CD4-positive, alpha-beta memory T cell (primary cell): ENCODE results near the gene HYOU1. TPM values are rescaled to one million over a fixed set of nuclear protein-coding genes. Genes with fewer than 3 reads are reported as not detected.

Experiments
- CTCF ChIA-PET: fragments of 350-600 bp; sonication (Branson Sonifier 250); formaldehyde crosslinking; loops from one replicate; lab custom pipeline; 2021; ENCODE audit warnings: inconsistent platforms; ENCODE audit not compliant: partially characterized antibody; lab: Charles Lee
- POLR2A ChIA-PET: fragments of 350-600 bp; sonication (Branson Sonifier 250); formaldehyde crosslinking; loops from one replicate; lab custom pipeline; 2021; ENCODE audit not compliant: partially characterized antibody; lab: Charles Lee
- DNase-seq, 5 donors: peaks; one replicate each; pipeline versions ENCODE4 v3.0.0 to v3.0.0-alpha.2; 2020 to 2022; ENCODE audit warnings: mixed read lengths in 1 of 5
- H3K27ac ChIP-seq: one replicate; pipeline ENCODE4 v1.7.0; 2013; ENCODE audit warnings: low read depth, low read length
- H3K27me3 ChIP-seq: 2 replicates; pipeline ENCODE4 v1.7.0; 2013; ENCODE audit warnings: mild to moderate bottlenecking, low read length, moderate library complexity; ENCODE audit not compliant: insufficient read depth
- H3K36me3 ChIP-seq: 2 replicates; pipeline ENCODE4 v1.7.0; 2013; ENCODE audit warnings: mild to moderate bottlenecking, low read length, moderate library complexity; ENCODE audit not compliant: insufficient read depth
- H3K4me1 ChIP-seq: 2 replicates; pipeline ENCODE4 v1.7.0; 2013; ENCODE audit warnings: mild to moderate bottlenecking, low read length, moderate library complexity; ENCODE audit not compliant: insufficient read depth
- H3K4me3 ChIP-seq, 2 donors: one replicate each; pipeline ENCODE4 v1.7.0; 2013; ENCODE audit warnings: low read length in 2 of 2, mild to moderate bottlenecking in 1 of 2
- H3K9me3 ChIP-seq, 2 donors: one replicate each; pipeline ENCODE4 v1.7.0; 2013; ENCODE audit warnings: low read length in 2 of 2, control low read depth in 1 of 2; ENCODE audit not compliant: control insufficient read depth in 1 of 2
- H3K27ac Mint-ChIP-seq, 7 donors: one replicate each; pipeline ENCODE4 v1.8.0; 2020 to 2021; ENCODE audit warnings: mixed read lengths in 7 of 7, mild to moderate bottlenecking in 6 of 7, inconsistent platforms in 3 of 7, moderate library complexity in 3 of 7
- H3K27me3 Mint-ChIP-seq, 2 donors: one replicate each; pipeline ENCODE4 v1.8.0; 2020 to 2021; ENCODE audit warnings: mixed read lengths in 2 of 2
- H3K36me3 Mint-ChIP-seq, 2 donors: one replicate each; pipeline ENCODE4 v1.8.0; 2020 to 2021; ENCODE audit warnings: mixed read lengths in 2 of 2, inconsistent platforms in 1 of 2, mild to moderate bottlenecking in 1 of 2
- H3K4me1 Mint-ChIP-seq, 4 donors: one replicate each; pipeline ENCODE4 v1.8.0; 2020 to 2021; ENCODE audit warnings: mixed read lengths in 4 of 4, mild to moderate bottlenecking in 1 of 4
- H3K4me3 Mint-ChIP-seq, 8 donors: one replicate each; pipeline ENCODE4 v1.8.0; 2020 to 2021; ENCODE audit warnings: mixed read lengths in 8 of 8, mild to moderate bottlenecking in 7 of 8, moderate library complexity in 6 of 8, inconsistent platforms in 3 of 8
- H3K9me3 Mint-ChIP-seq, 8 donors: one replicate each; pipeline ENCODE4 v1.8.0; 2020 to 2021; ENCODE audit warnings: mixed read lengths in 8 of 8, mild to moderate bottlenecking in 5 of 8, inconsistent platforms in 3 of 8, moderate library complexity in 1 of 8
- intact Hi-C: fragments of 100-400 bp; cut with micrococcal nuclease; formaldehyde crosslinking; loops from one replicate; pipeline ENCODE4 v1.15.1; 2023
- polyA plus RNA-seq, 2 donors: library from polyadenylated mRNA; unstranded; fragments of 300-500 nt; fragmentation: Illumina TruSeq; gene quantifications; one replicate each; pipeline ENCODE4 v1.2.3, GENCODE V29; 2021
- total RNA-seq, 2 experiments: library from RNA; stranded (reverse); gene quantifications; one replicate each; pipeline ENCODE4 v1.2.3, GENCODE V29; 2021

The HYOU1 gene
- total and polyA plus RNA-seq, 4 experiments from 2014 or later, result 24.1 to 146 (median 81.7) TPM

- Mint-ChIP-seq H3K4me1 (peaks cover 17 to 49% (median 22%) of the 10 kb centered on the region in 4 donors), H3K27me3 (no peaks in the 10 kb centered on the region), H3K27ac (peak overlapping the region; percentile 64 to 93 (median 90)), H3K36me3 (peaks cover 10 to 13% of the 10 kb centered on the region in 2 donors), H3K9me3 (no peaks in the 10 kb centered on the region), H3K4me3 (peak overlapping the region; percentile 78 to 91 (median 82))
- intact Hi-C loops, result loop anchor here (1.0 to 2.0 kb wide), 6 partner anchors 11 to 101 kb away; partner anchors contain the start of genes CENATAC, HYOU1, RPS25 and TRAPPC4
- Histone ChIP-seq H3K27ac (peak overlapping the region; percentile 76), H3K4me1 (peaks cover 22% of the 10 kb centered on the region), H3K4me3 (peak overlapping the region; percentile 61 to 91), H3K9me3 (no peaks in the 10 kb centered on the region), H3K27me3 (no peaks in the 10 kb centered on the region), H3K36me3 (peaks cover 12% of the 10 kb centered on the region)
- CTCF ChIA-PET, result interaction anchor here (1.2 to 3.1 kb wide), 4 partner anchors 11 to 50 kb away, joined by 3 to 16 read pairs (median 4); partner anchors contain the start of genes RPS25, TRAPPC4 and VPS11
- POLR2A ChIA-PET, result interaction anchor here (0.6 to 6.2 kb wide), 7 partner anchors 11 to 71 kb away, joined by 3 to 135 read pairs (median 15); partner anchors contain the start of genes CENATAC, HMBS, HYOU1 and RPS25
- peak in 4 of 5 donors; percentile 16 to 30 (median 21) for DNase-seq
Observed at GRCh38 chr11:119029340-119030028, 27.5 kb downstream of the HYOU1 start.

- H3K27me3 ChIP-seq, result no peaks in the 10 kb centered on the region
- Mint-ChIP-seq H3K4me1 (peaks cover 18 to 53% (median 25%) of the 10 kb centered on the region in 4 donors), H3K4me3 (peak overlapping the region in 7 of 8 donors; percentile 78 to 90 (median 82)), H3K27me3 (no peaks in the 10 kb centered on the region), H3K9me3 (no peaks in the 10 kb centered on the region), H3K27ac (peak overlapping the region; percentile 64 to 93 (median 85)), H3K36me3 (peaks cover 15 to 18% of the 10 kb centered on the region in 2 donors)
- no peak for DNase-seq
- H3K9me3 ChIP-seq, result no peaks in the 10 kb centered on the region
- H3K36me3 ChIP-seq, result peaks cover 16% of the 10 kb centered on the region
- H3K4me3 ChIP-seq, result peak overlapping the region in 1 of 2 donors; percentile 3
- POLR2A ChIA-PET, result interaction anchor here (1.6 to 6.2 kb wide), 3 partner anchors 11 to 65 kb away, joined by 5 to 135 read pairs (median 7); partner anchors contain the start of genes CENATAC, RPS25 and TRAPPC4
- CTCF ChIA-PET, result interaction anchor here (1.5 kb wide), 1 partner anchor 51 kb away, joined by 3 read pairs; no protein-coding TSS in a partner anchor
- H3K4me1 ChIP-seq, result peaks cover 27% of the 10 kb centered on the region
- intact Hi-C loops, result no loop called here
- peak overlapping the region; percentile 76 for H3K27ac ChIP-seq
Observed at GRCh38 chr11:119029069-119029339, 28.0 kb downstream of the HYOU1 start.

GRCh38 chr11:119028346-119029068 lies 28.5 kb downstream of the HYOU1 start:
- peaks cover 18 to 22% of the 10 kb centered on the region in 2 donors for H3K36me3 Mint-ChIP-seq
- ChIA-PET CTCF (interaction anchor here (0.6 to 1.0 kb wide), 3 partner anchors 8 to 116 kb away, joined by 3 read pairs; no protein-coding TSS in a partner anchor), POLR2A (interaction anchor here (1.6 to 6.2 kb wide), 3 partner anchors 10 to 66 kb away, joined by 5 to 135 read pairs (median 7); partner anchors contain the start of genes CENATAC, RPS25 and TRAPPC4)
- peak overlapping the region in 1 of 2 donors; percentile 3 for H3K4me3 ChIP-seq
- H3K36me3 ChIP-seq, result peaks cover 21% of the 10 kb centered on the region
- no peaks in the 10 kb centered on the region for H3K27me3 ChIP-seq
- no peaks in the 10 kb centered on the region for H3K9me3 ChIP-seq
- peak overlapping the region in 6 of 8 donors; percentile 79 to 90 (median 82) for H3K4me3 Mint-ChIP-seq
- no peak for DNase-seq
- H3K27ac Mint-ChIP-seq, result peak overlapping the region; percentile 64 to 93 (median 85)
- peaks cover 18 to 58% (median 28%) of the 10 kb centered on the region in 4 donors for H3K4me1 Mint-ChIP-seq
- no peaks in the 10 kb centered on the region for H3K27me3 Mint-ChIP-seq
- intact Hi-C loops, result no loop called here
- peaks cover 32% of the 10 kb centered on the region for H3K4me1 ChIP-seq
- peak overlapping the region; percentile 76 for H3K27ac ChIP-seq
- H3K9me3 Mint-ChIP-seq, result no peaks in the 10 kb centered on the region

- Histone ChIP-seq H3K27me3 (no peaks in the 10 kb centered on the region), H3K27ac (no peak overlapping the region), H3K4me1 (peaks cover 37% of the 10 kb centered on the region), H3K36me3 (peaks cover 21% of the 10 kb centered on the region), H3K9me3 (no peaks in the 10 kb centered on the region), H3K4me3 (no peak overlapping the region)
- Mint-ChIP-seq H3K9me3 (no peaks in the 10 kb centered on the region), H3K4me1 (peaks cover 21 to 63% (median 32%) of the 10 kb centered on the region in 4 donors), H3K36me3 (peaks cover 23 to 28% of the 10 kb centered on the region in 2 donors), H3K27me3 (no peaks in the 10 kb centered on the region), H3K27ac (peak overlapping the region in 5 of 7 donors; percentile 42 to 86 (median 73)), H3K4me3 (peak overlapping the region in 2 of 8 donors; percentile 29 to 61)
- CTCF ChIA-PET, result interaction anchor here (0.6 to 1.0 kb wide), 3 partner anchors 8 to 115 kb away, joined by 3 read pairs; no protein-coding TSS in a partner anchor
- intact Hi-C loops, result no loop called here
- POLR2A ChIA-PET, result interaction anchor here (0.9 to 6.2 kb wide), 6 partner anchors 10 to 235 kb away, joined by 3 to 135 read pairs (median 4); partner anchors contain the start of genes CENATAC, HMBS, HYOU1 and RPS25
- no peak for DNase-seq
Observed at GRCh38 chr11:119027561-119028345, 29.3 kb downstream of the HYOU1 start.

GRCh38 chr11:119026970-119027369 lies 30.0 kb downstream of the HYOU1 start:
- peak overlapping the region in 4 of 7 donors; percentile 16 to 86 (median 82) for H3K27ac Mint-ChIP-seq
- POLR2A ChIA-PET, result interaction anchor here (0.9 to 6.2 kb wide), 4 partner anchors 9 to 235 kb away, joined by 3 to 135 read pairs (median 3); partner anchors contain the start of genes HMBS, HYOU1, RPS25 and TRAPPC4
- peaks cover 21 to 62% (median 36%) of the 10 kb centered on the region in 4 donors for H3K4me1 Mint-ChIP-seq
- Histone ChIP-seq H3K36me3 (peaks cover 26% of the 10 kb centered on the region), H3K4me1 (peaks cover 38% of the 10 kb centered on the region), H3K27me3 (no peaks in the 10 kb centered on the region), H3K27ac (no peak overlapping the region), H3K9me3 (no peaks in the 10 kb centered on the region), H3K4me3 (no peak overlapping the region)
- H3K9me3 Mint-ChIP-seq, result no peaks in the 10 kb centered on the region
- no peak for DNase-seq
- CTCF ChIA-PET, result no interaction called here
- intact Hi-C loops, result no loop called here
- H3K4me3 Mint-ChIP-seq, result no peak overlapping the region
- no peaks in the 10 kb centered on the region for H3K27me3 Mint-ChIP-seq
- peaks cover 23 to 32% of the 10 kb centered on the region in 2 donors for H3K36me3 Mint-ChIP-seq

GRCh38 chr11:119025978-119026766 lies 30.8 kb downstream of the HYOU1 start:
- H3K4me3 ChIP-seq, result no peak overlapping the region
- peaks cover 46% of the 10 kb centered on the region for H3K4me1 ChIP-seq
- Mint-ChIP-seq H3K9me3 (no peaks in the 10 kb centered on the region), H3K27me3 (no peaks in the 10 kb centered on the region), H3K36me3 (peaks cover 31 to 40% of the 10 kb centered on the region in 2 donors), H3K4me1 (peaks cover 26 to 64% (median 43%) of the 10 kb centered on the region in 4 donors), H3K27ac (peak overlapping the region in 4 of 7 donors; percentile 36 to 68 (median 56)), H3K4me3 (no peak overlapping the region)
- H3K27me3 ChIP-seq, result no peaks in the 10 kb centered on the region
- ChIA-PET CTCF (no interaction called here), POLR2A (interaction anchor here (6.2 kb wide), 1 partner anchor 8 kb away, joined by 135 read pairs; the partner anchor contains the start of genes RPS25 and TRAPPC4)
- H3K27ac ChIP-seq, result no peak overlapping the region
- intact Hi-C loops, result no loop called here
- peaks cover 34% of the 10 kb centered on the region for H3K36me3 ChIP-seq
- no peaks in the 10 kb centered on the region for H3K9me3 ChIP-seq
- DNase-seq, result no peak
